NB4 (cell line): ENCODE results near the gene STEAP3.

Experiments
- POLR2A ChIP-seq: IDR thresholded peaks from 2 replicates; pipeline ENCODE4 v1.6.1; 2011; ENCODE audit warnings: mild to moderate bottlenecking; ENCODE audit not compliant: insufficient read length; ENCODE audit errors: extremely low read depth
- TF ChIP-seq, protein P1 (sequence below): IDR thresholded peaks from one replicate; pipeline ENCODE4 v1.5.1; 2012; ENCODE audit warnings: low read depth, low read length
- TF ChIP-seq, protein P2 (sequence below): IDR thresholded peaks from 2 replicates; pipeline ENCODE4 v1.6.1; 2011; ENCODE audit warnings: low read depth, low read length

GRCh38 chr2:119214453-119215037 is 9.1 kb upstream of the STEAP3 start:
- TF ChIP-seq, protein P1, sequence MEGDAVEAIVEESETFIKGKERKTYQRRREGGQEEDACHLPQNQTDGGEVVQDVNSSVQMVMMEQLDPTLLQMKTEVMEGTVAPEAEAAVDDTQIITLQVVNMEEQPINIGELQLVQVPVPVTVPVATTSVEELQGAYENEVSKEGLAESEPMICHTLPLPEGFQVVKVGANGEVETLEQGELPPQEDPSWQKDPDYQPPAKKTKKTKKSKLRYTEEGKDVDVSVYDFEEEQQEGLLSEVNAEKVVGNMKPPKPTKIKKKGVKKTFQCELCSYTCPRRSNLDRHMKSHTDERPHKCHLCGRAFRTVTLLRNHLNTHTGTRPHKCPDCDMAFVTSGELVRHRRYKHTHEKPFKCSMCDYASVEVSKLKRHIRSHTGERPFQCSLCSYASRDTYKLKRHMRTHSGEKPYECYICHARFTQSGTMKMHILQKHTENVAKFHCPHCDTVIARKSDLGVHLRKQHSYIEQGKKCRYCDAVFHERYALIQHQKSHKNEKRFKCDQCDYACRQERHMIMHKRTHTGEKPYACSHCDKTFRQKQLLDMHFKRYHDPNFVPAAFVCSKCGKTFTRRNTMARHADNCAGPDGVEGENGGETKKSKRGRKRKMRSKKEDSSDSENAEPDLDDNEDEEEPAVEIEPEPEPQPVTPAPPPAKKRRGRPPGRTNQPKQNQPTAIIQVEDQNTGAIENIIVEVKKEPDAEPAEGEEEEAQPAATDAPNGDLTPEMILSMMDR: no peak
- TF ChIP-seq POLR2A: no peak
- TF ChIP-seq, protein P2, sequence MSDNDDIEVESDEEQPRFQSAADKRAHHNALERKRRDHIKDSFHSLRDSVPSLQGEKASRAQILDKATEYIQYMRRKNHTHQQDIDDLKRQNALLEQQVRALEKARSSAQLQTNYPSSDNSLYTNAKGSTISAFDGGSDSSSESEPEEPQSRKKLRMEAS: no peak
